ENCODE measurements around the gene TBC1D10A.

The TBC1D10A gene

GRCh38 chr22:30244066-30244465, 82.7 kb downstream of the TBC1D10A start:
- no peak overlapping the region for H3K27ac ChIP-seq (ENCODE audit: low read depth, low read length, severe bottlenecking)
- H3K4me1 ChIP-seq (ENCODE audit: control insufficient read depth, insufficient read depth, low read length, poor library complexity, severe bottlenecking): peaks cover 8% of the 10 kb centered on the region
- 97 to 98% methylated on average over 4 to 9 of the region's 10 CpGs for WGBS, 2 experiments (ENCODE audit: insufficient coverage in 2 of 2)
- H3K9me3 ChIP-seq (ENCODE audit: control insufficient read depth, low read length): no peaks in the 10 kb centered on the region
- H3K4me3 ChIP-seq (ENCODE audit: extremely low read depth, insufficient read depth, low read length, poor library complexity, severe bottlenecking): no peak overlapping the region
- H3K36me3 ChIP-seq (ENCODE audit: control insufficient read depth, insufficient read depth, low read length): peaks cover 4% of the 10 kb centered on the region

GRCh38 chr22:30243661-30244060, 83.1 kb downstream of the TBC1D10A start:
- no peak overlapping the region for H3K27ac ChIP-seq (ENCODE audit: low read depth, low read length, severe bottlenecking)
- H3K4me1 ChIP-seq (ENCODE audit: control insufficient read depth, insufficient read depth, low read length, poor library complexity, severe bottlenecking): peaks cover 8% of the 10 kb centered on the region
- H3K4me3 ChIP-seq (ENCODE audit: extremely low read depth, insufficient read depth, low read length, poor library complexity, severe bottlenecking): no peak overlapping the region
- WGBS, 2 experiments (ENCODE audit: insufficient coverage in 2 of 2): 94 to 96% methylated on average over 22 of the region's 22 CpGs
- H3K9me3 ChIP-seq (ENCODE audit: control insufficient read depth, low read length): no peaks in the 10 kb centered on the region
- peaks cover 4% of the 10 kb centered on the region for H3K36me3 ChIP-seq (ENCODE audit: control insufficient read depth, insufficient read depth, low read length)

Data from mesodermal cell (in vitro differentiated cells).